ENCODE results near the gene SMARCE1. TPM values are rescaled to one million over a fixed set of nuclear protein-coding genes. Genes with fewer than 3 reads are reported as not detected.
A peak's percentile ranks its signal among the peaks of the same experiment; 100 is the strongest.

Gene SMARCE1
- total RNA-seq, 1 donor from 2014 or later, result 140 TPM

DNA sequence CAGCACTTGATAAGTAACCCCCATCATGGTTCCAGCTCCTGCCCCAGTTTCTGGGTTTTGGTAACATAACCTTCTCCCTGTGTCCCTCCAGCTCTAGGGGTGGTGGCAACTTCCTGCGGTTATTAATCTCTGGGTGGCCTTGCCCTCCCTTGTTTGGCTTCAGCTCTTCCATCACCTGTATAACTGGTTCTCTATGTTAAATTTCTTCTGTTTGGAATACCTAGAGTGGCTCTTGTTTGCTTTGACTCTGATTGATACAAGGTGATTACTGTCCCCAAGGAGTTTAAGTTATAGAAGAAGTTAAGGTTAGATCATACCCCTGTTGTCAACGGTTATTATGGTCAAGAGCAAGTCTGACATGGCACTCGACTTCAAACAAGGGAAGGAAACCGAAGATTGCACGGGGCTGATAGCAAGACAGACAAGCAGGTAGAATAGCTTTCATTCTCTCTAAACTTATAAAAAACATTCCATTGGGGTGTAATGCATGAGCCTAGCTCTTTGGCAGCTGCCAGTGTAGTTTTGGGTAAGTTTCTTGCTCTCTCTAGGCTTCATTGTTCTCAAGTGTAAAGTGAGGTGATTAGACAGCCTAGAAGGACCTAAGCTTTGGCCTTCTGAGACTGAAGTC, 71.4 kb downstream of the SMARCE1 start:
- Mint-ChIP-seq H3K4me3 (no peak overlapping the region), H3K9me3 (peaks cover 27% of the 10 kb centered on the region), H3K27me3 (no peaks in the 10 kb centered on the region), H3K27ac (peak overlapping the region; percentile 26), H3K36me3 (ENCODE audit: low read depth) (peaks cover 13% of the 10 kb centered on the region), H3K4me1 (peaks cover 79% of the 10 kb centered on the region)
- TF ChIP-seq, protein P1, sequence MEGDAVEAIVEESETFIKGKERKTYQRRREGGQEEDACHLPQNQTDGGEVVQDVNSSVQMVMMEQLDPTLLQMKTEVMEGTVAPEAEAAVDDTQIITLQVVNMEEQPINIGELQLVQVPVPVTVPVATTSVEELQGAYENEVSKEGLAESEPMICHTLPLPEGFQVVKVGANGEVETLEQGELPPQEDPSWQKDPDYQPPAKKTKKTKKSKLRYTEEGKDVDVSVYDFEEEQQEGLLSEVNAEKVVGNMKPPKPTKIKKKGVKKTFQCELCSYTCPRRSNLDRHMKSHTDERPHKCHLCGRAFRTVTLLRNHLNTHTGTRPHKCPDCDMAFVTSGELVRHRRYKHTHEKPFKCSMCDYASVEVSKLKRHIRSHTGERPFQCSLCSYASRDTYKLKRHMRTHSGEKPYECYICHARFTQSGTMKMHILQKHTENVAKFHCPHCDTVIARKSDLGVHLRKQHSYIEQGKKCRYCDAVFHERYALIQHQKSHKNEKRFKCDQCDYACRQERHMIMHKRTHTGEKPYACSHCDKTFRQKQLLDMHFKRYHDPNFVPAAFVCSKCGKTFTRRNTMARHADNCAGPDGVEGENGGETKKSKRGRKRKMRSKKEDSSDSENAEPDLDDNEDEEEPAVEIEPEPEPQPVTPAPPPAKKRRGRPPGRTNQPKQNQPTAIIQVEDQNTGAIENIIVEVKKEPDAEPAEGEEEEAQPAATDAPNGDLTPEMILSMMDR (IDR thresholded peaks at IDR 0.05), result no peak
- DNase-seq (no peak), ATAC-seq (ENCODE audit: low read depth) (no peak)
- ChIA-PET CTCF (interaction anchor here (1.0 to 2.9 kb wide), 4 partner anchors 8 to 41 kb away, joined by 3 to 25 read pairs (median 4); no protein-coding TSS in a partner anchor), POLR2A (interaction anchor here (0.6 to 37.9 kb wide), 9 partner anchors 11 to 72 kb away, joined by 3 to 1450 read pairs (median 10); partner anchors contain the start of genes CCR7 and SMARCE1)
- intact Hi-C loops (cut with micrococcal nuclease), result loop anchor here (2.0 kb wide), 1 partner anchor 15 kb away; no protein-coding TSS in a partner anchor

Other genes with a start within 250 kb of the SMARCE1 start
- gene TOP2A, start 229.9 kb downstream of the SMARCE1 start, total RNA-seq, result 5.3 and 6.6 TPM in 2 replicates
- gene IGFBP4, start 204.4 kb downstream of the SMARCE1 start, total RNA-seq, result 17.2 and 18.0 TPM in 2 replicates
- 0.18 TPM in 1 of 2 replicates, not detected in the other for gene TNS4, start 146.2 kb downstream of the SMARCE1 start, total RNA-seq
- 572 and 573 TPM in 2 replicates for gene CCR7, start 82.3 kb downstream of the SMARCE1 start, total RNA-seq
- gene KRT222, start 17.4 kb upstream of the SMARCE1 start, total RNA-seq, result not detected in 2 replicates
- not detected in 2 replicates for gene KRT24, start 55.9 kb upstream of the SMARCE1 start, total RNA-seq
- not detected in 2 replicates for gene KRT25, start 107.5 kb upstream of the SMARCE1 start, total RNA-seq
- not detected in 2 replicates for gene KRT26, start 124.4 kb upstream of the SMARCE1 start, total RNA-seq
- not detected in 2 replicates for gene KRT27, start 134.7 kb upstream of the SMARCE1 start, total RNA-seq
- not detected in 2 replicates for gene KRT28, start 152.1 kb upstream of the SMARCE1 start, total RNA-seq
- 40.7 and 46.7 TPM in 2 replicates for gene KRT10, start 174.8 kb upstream of the SMARCE1 start, total RNA-seq
- not detected in 2 replicates for gene KRT12, start 219.4 kb upstream of the SMARCE1 start, total RNA-seq
- gene KRT20, start 237.4 kb upstream of the SMARCE1 start, total RNA-seq, result not detected in 2 replicates